WTC11 (cell line): Measurements from ENCODE around the gene PNMA6E. TPM values are rescaled to one million over a fixed set of nuclear protein-coding genes. Genes with fewer than 3 reads are reported as not detected.
A peak's percentile ranks its signal among the peaks of the same experiment; 100 is the strongest.

Experiments used
- ATAC-seq: fragments of 200-7000 bp; cut with Tn5 transposase; 2 replicates; pipeline ENCODE4 v1.10.0; 2021; ENCODE audit warnings: mild to moderate bottlenecking, moderate library complexity
- CTCF ChIA-PET: fragments of 300-600 bp; sonication (Branson Sonifier 250); formaldehyde crosslinking; loops from one replicate; lab custom pipeline; 2021; ENCODE audit warnings: antibody characterized with exemption; lab: Charles Lee
- POLR2A ChIA-PET: fragments of 350-600 bp; sonication (Branson Sonifier 250); formaldehyde crosslinking; loops from one replicate; lab custom pipeline; 2021; ENCODE audit warnings: antibody characterized with exemption; lab: Charles Lee
- DNase-seq: peaks from one replicate; pipeline ENCODE4 v3.0.0; 2021; ENCODE audit warnings: low spot score
- H3K27ac Mint-ChIP-seq: 2 replicates; pipeline ENCODE4 v1.8.0; 2021; ENCODE audit warnings: mixed read lengths
- H3K27me3 Mint-ChIP-seq: 2 replicates; pipeline ENCODE4 v1.8.0; 2021; ENCODE audit warnings: low read depth, mild to moderate bottlenecking, moderate library complexity, mixed read lengths
- H3K36me3 Mint-ChIP-seq: 2 replicates; pipeline ENCODE4 v1.8.0; 2021; ENCODE audit warnings: mixed read lengths
- H3K4me1 Mint-ChIP-seq: 2 replicates; pipeline ENCODE4 v1.8.0; 2022; ENCODE audit warnings: mixed read lengths
- H3K4me3 Mint-ChIP-seq: 2 replicates; pipeline ENCODE4 v1.8.0; 2021; ENCODE audit warnings: mild to moderate bottlenecking, moderate library complexity, mixed read lengths
- H3K9me3 Mint-ChIP-seq: 2 replicates; pipeline ENCODE4 v1.8.0; 2021; ENCODE audit warnings: mixed read lengths
- AFF4 ChIP-seq: sonication (generic); formaldehyde crosslinking; IDR thresholded peaks from 2 replicates; pipeline ENCODE4 v1.8.1; 2023; ENCODE audit warnings: mild to moderate bottlenecking, missing genetic modification reagents, borderline replicate concordance
- AR ChIP-seq: fragments of 250-450 bp; sonication (Bioruptor Pico); IDR thresholded peaks from 2 replicates; pipeline ENCODE4 v1.9.0; 2021; ENCODE audit warnings: mild to moderate bottlenecking
- ATF3 ChIP-seq: sonication (generic); formaldehyde crosslinking; conservative IDR thresholded peaks from 2 replicates; pipeline ENCODE4 v1.8.1; 2022; ENCODE audit warnings: mild to moderate bottlenecking, missing genetic modification reagents
- CBFB ChIP-seq: sonication (generic); formaldehyde crosslinking; IDR thresholded peaks from 2 replicates; pipeline ENCODE4 v1.8.1; 2022; ENCODE audit warnings: mild to moderate bottlenecking, low read depth, missing genetic modification reagents
- CREB1 ChIP-seq: sonication (generic); formaldehyde crosslinking; IDR thresholded peaks from 2 replicates; pipeline ENCODE4 v1.8.0; 2023; ENCODE audit warnings: mild to moderate bottlenecking, missing genetic modification reagents
- GABPB1 ChIP-seq: sonication (generic); formaldehyde crosslinking; IDR thresholded peaks from 2 replicates; pipeline ENCODE4 v1.8.1; 2023; ENCODE audit warnings: mild to moderate bottlenecking, missing genetic modification reagents
- MXD4 ChIP-seq: fragments of 250-450 bp; sonication (Bioruptor Pico); IDR thresholded peaks from 2 replicates; pipeline ENCODE4 v1.8.0; 2021; ENCODE audit warnings: mild to moderate bottlenecking, moderate library complexity, borderline replicate concordance
- NR1H2 ChIP-seq: sonication (generic); formaldehyde crosslinking; IDR thresholded peaks from 2 replicates; pipeline ENCODE4 v1.9.0; 2021; ENCODE audit warnings: mild to moderate bottlenecking, moderate library complexity, missing genetic modification reagents
- SMAD4 ChIP-seq: sonication (generic); formaldehyde crosslinking; IDR thresholded peaks from 2 replicates; pipeline ENCODE4 v1.8.0; 2022; ENCODE audit warnings: mild to moderate bottlenecking, missing genetic modification reagents
- USF2 ChIP-seq: sonication (generic); formaldehyde crosslinking; IDR thresholded peaks from 2 replicates; pipeline ENCODE4 v1.8.1; 2023; ENCODE audit warnings: mild to moderate bottlenecking, missing genetic modification reagents, moderate library complexity
- ZNF138 ChIP-seq: sonication (generic); formaldehyde crosslinking; conservative IDR thresholded peaks from 2 replicates; pipeline ENCODE4 v1.8.1; 2022; ENCODE audit warnings: mild to moderate bottlenecking, moderate library complexity, missing genetic modification reagents
- ZNF232 ChIP-seq: sonication (generic); formaldehyde crosslinking; IDR thresholded peaks from 2 replicates; pipeline ENCODE4 v1.8.0; 2022; ENCODE audit warnings: mild to moderate bottlenecking, missing genetic modification reagents
- ZNF423 ChIP-seq: fragments of 250-450 bp; sonication (Bioruptor Pico); IDR thresholded peaks from 2 replicates; pipeline ENCODE4 v2.1.2; 2022; ENCODE audit warnings: mild to moderate bottlenecking, moderate library complexity
- total RNA-seq: library from RNA; stranded (reverse); gene quantifications from 3 replicates; pipeline ENCODE4 v1.2.3, GENCODE V29; 2021
- TF ChIP-seq, protein P1 (sequence below): sonication (generic); formaldehyde crosslinking; IDR thresholded peaks from 2 replicates; pipeline ENCODE4 v1.8.1; 2023; ENCODE audit warnings: mild to moderate bottlenecking, missing genetic modification reagents, moderate library complexity
- TF ChIP-seq, protein P2 (sequence below): fragments of 250-450 bp; sonication (Bioruptor Pico); IDR thresholded peaks from 2 replicates; pipeline ENCODE4 v1.9.0; 2021; ENCODE audit warnings: mild to moderate bottlenecking
- TF ChIP-seq, protein P3 (sequence below): sonication (generic); formaldehyde crosslinking; IDR thresholded peaks from 2 replicates; pipeline ENCODE4 v1.8.1; 2023; ENCODE audit warnings: mild to moderate bottlenecking, missing genetic modification reagents

Gene PNMA6E
- total RNA-seq, 1 experiment from 2014 or later: not detected

DNA sequence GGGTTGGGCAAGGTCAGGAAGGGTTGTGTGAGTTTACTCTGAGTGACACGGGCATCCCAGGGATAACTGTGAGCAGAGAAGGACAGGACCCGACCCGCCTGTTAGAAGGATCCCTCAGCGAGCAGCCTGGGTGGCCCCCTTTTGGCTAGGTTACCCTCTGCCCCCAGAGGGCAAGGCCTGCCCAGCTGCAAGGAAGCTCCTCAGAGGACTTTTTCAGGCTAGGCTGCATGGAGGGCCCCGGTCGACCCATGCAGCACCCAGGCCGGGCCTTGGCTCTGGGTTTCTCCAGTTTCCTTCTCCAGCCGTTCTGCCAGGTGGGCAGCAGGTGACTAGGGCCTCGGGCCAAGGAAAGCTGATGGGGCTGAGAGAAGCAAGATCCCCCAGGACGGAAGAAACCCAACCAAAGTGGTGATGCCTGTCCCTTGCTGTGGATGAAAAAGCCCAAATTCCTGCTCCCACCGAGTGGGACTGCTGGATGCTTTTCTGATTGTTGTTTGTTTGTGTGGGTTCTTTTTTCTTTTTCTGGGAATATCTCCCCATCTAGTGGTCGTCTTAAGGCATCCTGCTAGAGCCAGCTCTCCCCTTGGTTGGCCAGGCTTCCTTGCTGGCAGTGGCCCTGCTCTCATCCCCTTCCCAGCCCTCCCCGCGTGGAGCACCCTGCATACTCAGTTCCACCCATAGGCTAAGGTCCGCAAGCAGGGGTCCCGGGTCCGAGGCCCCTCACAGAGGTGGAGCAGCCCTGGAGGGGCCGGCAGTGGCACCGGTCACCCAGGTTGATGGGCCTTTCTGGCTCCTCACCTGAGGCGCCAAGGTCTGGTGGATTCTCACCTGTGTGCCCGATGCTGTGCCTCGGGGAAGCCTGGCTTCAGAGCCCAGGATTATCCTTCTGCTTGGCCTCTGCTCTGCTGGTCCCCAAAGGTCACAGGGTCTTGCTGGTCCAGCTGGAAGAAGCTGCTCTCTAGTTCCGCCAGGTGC lies 11.9 kb upstream of the PNMA6E start:
- Mint-ChIP-seq H3K36me3 (no peaks in the 10 kb centered on the region), H3K27me3 (peaks cover 19% of the 10 kb centered on the region), H3K4me1 (peaks cover 14% of the 10 kb centered on the region), H3K4me3 (peak overlapping the region; percentile 16; the same call in 1 of the 2 replicates), H3K9me3 (no peaks in the 10 kb centered on the region), H3K27ac (no peak overlapping the region)
- TF ChIP-seq, protein P1, sequence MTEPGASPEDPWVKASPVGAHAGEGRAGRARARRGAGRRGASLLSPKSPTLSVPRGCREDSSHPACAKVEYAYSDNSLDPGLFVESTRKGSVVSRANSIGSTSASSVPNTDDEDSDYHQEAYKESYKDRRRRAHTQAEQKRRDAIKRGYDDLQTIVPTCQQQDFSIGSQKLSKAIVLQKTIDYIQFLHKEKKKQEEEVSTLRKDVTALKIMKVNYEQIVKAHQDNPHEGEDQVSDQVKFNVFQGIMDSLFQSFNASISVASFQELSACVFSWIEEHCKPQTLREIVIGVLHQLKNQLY (CRISPR knock-in tag): no peak
- no peak for TF ChIP-seq NR1H2 (CRISPR knock-in tag)
- TF ChIP-seq SMAD4 (CRISPR knock-in tag): no peak
- TF ChIP-seq AFF4: no peak
- no peak for TF ChIP-seq CREB1 (CRISPR knock-in tag)
- TF ChIP-seq USF2: no peak
- no peak for TF ChIP-seq ZNF138
- TF ChIP-seq, protein P2, sequence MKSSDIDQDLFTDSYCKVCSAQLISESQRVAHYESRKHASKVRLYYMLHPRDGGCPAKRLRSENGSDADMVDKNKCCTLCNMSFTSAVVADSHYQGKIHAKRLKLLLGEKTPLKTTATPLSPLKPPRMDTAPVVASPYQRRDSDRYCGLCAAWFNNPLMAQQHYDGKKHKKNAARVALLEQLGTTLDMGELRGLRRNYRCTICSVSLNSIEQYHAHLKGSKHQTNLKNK (CRISPR knock-in tag): no peak
- ChIA-PET CTCF (interaction anchor here (0.6 to 1.4 kb wide), 4 partner anchors 58 to 380 kb away, joined by 3 to 7 read pairs (median 4); partner anchors contain the start of genes HAUS7 and ZNF275), POLR2A (no interaction called here)
- ATAC-seq: 0 out of 2 replicates have a peak, but pooled peaks have one; percentile 21
- DNase-seq: no peak

- TF ChIP-seq MXD4 (no peak), ATF3 (CRISPR knock-in tag) (no peak), ZNF423 (no peak), ZNF232 (no peak), GABPB1 (CRISPR knock-in tag) (no peak), AR (CRISPR knock-in tag) (no peak), CBFB (CRISPR knock-in tag) (no peak)
- TF ChIP-seq, protein P3, sequence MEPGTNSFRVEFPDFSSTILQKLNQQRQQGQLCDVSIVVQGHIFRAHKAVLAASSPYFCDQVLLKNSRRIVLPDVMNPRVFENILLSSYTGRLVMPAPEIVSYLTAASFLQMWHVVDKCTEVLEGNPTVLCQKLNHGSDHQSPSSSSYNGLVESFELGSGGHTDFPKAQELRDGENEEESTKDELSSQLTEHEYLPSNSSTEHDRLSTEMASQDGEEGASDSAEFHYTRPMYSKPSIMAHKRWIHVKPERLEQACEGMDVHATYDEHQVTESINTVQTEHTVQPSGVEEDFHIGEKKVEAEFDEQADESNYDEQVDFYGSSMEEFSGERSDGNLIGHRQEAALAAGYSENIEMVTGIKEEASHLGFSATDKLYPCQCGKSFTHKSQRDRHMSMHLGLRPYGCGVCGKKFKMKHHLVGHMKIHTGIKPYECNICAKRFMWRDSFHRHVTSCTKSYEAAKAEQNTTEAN (CRISPR knock-in tag): no peak
- Mint-ChIP-seq H3K4me1 (peaks cover 8% of the 10 kb centered on the region), H3K27me3 (peaks cover 19% of the 10 kb centered on the region), H3K27ac (no peak overlapping the region), H3K36me3 (no peaks in the 10 kb centered on the region), H3K9me3 (no peaks in the 10 kb centered on the region), H3K4me3 (peak overlapping the region; percentile 52)
- ChIA-PET POLR2A (no interaction called here), CTCF (interaction anchor here (0.6 to 1.4 kb wide), 4 partner anchors 31 to 78 kb away, joined by 3 to 7 read pairs (median 3); partner anchors contain the start of genes HAUS7 and ZNF275)
- ATAC-seq: no peak
- no peak for DNase-seq
These were observed 10.9 kb upstream of the PNMA6E start for GRCh38 chrX:153411988-153412574.
